Body of pancreas (tissue), 4 donors: ENCODE results near the gene SPG21.

Experiments used
- POLR2A ChIP-seq, 3 donors: fragments of 450-650 bp; IDR thresholded peaks; one replicate each; pipeline ENCODE4 v1.6.1; 2016; ENCODE audit warnings: antibody characterized with exemption in 3 of 3, mild to moderate bottlenecking in 2 of 3
- TF ChIP-seq, protein P1 (sequence below), 7 experiments: fragments of 450-650 bp in 4 of 7; fragments of 200-600 bp in 3 of 7; sonication (generic) in 3 of 7; IDR thresholded peaks; one replicate each; pipeline ENCODE4 v1.5.1; 2016 to 2019; ENCODE audit warnings: antibody characterized with exemption in 7 of 7

DNA sequence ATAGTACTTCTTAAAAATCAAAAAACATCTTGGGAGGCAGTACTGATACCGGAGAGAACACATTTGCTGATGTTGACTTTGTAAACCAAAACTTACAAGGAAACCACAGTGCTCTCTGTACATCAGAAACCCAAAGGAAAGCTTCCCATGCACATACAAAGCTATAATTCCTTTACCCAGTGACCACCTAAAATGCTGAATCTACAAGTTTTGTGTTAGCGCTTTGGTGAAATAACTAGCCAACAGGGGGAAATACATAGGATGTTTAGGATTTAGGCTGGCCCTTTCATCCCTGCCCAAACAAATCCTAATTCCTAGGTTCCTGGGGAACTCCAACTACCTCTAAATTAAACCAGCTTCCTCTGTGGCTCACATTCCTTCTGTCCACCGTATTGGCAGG, 15.3 kb upstream of the SPG21 start:
- TF ChIP-seq, protein P1, sequence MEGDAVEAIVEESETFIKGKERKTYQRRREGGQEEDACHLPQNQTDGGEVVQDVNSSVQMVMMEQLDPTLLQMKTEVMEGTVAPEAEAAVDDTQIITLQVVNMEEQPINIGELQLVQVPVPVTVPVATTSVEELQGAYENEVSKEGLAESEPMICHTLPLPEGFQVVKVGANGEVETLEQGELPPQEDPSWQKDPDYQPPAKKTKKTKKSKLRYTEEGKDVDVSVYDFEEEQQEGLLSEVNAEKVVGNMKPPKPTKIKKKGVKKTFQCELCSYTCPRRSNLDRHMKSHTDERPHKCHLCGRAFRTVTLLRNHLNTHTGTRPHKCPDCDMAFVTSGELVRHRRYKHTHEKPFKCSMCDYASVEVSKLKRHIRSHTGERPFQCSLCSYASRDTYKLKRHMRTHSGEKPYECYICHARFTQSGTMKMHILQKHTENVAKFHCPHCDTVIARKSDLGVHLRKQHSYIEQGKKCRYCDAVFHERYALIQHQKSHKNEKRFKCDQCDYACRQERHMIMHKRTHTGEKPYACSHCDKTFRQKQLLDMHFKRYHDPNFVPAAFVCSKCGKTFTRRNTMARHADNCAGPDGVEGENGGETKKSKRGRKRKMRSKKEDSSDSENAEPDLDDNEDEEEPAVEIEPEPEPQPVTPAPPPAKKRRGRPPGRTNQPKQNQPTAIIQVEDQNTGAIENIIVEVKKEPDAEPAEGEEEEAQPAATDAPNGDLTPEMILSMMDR (IDR thresholded peaks at IDR 0.05) = no peak
- TF ChIP-seq POLR2A (IDR thresholded peaks at IDR 0.05) = no peak
